HG02571 (cell line): ENCODE data around the gene KCNT2.

ENCODE experiments used
- ATAC-seq: cut with Tn5 transposase; IDR thresholded peaks from one replicate; pipeline ENCODE4 v1.9.1; 2021; ENCODE audit warnings: mild to moderate bottlenecking, moderate library complexity; ENCODE audit not compliant: unreplicated experiment

Gene KCNT2

DNA sequence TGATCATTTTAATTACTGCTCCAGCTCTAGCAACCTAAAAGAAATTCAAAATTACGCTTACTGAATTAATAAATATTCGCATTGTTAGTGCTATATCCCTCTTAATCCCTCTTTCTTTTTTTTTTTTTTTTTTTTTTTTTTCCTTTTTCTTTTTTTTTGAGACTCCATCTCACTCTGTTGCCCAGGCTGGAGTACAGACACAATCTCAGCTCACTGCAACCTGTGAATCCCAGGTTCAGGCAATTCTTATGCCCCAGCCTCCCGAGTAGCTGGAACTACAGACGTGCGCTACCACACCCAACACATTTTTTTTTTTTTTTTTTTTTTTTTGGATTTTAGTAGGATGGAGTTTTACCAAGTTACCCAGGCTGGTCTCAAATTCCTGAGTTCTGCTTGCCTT lies 157.1 kb downstream of the KCNT2 start:
- no peak for ATAC-seq

DNA sequence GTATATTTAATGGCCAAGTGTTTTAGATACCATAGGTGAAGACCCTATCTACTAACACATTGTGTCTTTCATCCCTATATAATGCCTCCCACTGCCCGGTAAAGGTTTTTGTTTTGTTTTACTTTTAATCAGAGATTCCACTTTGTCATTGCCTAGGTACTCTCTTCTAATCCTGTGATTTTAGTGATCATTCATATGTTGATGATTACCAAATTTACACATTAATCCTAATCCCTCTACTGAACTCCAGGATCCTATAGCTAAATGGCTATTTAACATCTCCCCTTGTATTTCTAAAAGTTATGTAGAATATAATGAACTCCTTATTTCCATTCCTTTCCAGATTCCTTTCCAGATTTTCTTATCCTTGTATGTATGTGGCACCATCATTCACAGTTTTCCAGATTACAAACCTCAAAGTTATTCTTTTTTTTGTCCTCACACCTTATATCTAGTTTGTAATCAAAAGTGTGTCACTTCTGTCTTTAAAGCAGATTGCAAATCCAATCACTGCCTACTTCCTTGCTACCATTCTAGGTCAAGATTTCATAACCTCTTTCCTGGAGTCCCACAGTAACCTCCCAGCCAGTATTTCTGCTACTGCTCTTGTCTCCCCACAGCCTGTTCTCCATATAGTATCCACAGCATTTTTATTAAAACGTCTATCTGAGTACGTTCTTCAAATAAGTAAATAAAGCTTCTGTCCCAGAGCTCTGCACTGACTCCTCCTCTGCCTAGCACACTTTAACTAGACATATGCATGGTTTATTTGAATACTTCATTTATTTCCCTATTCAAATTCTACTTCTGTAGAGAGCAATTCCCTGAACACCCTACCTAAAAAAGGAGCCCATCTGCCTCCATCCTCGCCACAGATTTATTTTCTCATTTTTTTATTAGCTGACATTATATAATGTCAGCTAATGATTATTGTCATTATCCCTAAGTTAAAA lies 157.8 kb downstream of the KCNT2 start:
- ATAC-seq = no peak

DNA sequence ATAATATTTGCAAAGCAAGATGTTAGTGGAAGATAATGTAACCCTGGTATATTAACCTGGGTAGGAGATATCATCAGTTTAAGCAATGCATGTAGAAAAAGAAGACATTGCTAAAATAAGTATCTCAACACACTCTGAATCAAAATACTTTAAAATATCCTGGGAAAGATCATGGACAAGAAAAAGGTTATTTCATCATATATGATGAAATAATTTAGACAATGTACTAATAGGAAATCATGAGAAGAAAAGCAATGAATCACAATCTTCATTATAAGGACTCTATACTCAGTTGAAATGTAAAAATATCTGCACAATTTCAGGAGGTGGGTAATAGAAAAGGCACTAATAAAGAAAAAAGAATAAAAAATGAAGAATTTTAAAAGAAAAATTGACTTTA lies 158.8 kb downstream of the KCNT2 start:
- ATAC-seq = no peak

DNA sequence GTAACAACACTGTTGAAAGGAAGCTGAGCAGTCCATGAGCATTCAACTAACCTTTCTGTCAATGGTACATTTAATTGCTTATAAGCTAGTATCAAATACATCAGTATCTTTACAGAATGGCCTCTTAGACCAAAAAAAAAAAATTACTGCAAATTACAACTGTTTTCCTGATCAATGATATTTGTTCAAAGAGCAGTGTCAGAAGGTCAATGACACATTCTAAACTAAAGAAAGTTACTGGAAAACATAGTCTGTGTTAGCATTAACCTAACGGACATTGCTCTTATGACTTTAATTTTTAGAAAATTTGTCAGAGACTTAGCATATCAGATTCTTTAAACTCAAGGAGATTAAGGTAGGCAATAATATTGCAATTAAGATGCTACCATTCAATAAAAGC lies 162.5 kb downstream of the KCNT2 start:
- ATAC-seq = no peak

DNA sequence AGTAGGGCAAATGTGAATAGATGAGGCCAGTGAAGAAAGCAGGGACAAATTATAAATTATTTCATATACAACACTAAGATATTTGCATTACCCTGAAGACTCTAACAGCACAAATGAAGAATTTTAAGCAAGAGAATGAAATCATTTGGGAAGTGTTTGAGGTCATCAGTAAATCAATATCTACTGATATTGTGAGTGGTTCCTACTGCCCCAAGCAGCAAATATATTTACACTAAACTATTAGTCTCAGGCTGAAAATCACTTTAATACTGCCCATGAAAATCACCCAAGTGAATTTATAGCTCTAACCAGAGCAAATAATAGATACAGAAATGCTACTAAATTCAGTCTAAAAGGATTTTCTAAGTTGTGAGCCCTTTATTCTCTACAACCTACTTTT lies 163.6 kb downstream of the KCNT2 start:
- no peak for ATAC-seq

DNA sequence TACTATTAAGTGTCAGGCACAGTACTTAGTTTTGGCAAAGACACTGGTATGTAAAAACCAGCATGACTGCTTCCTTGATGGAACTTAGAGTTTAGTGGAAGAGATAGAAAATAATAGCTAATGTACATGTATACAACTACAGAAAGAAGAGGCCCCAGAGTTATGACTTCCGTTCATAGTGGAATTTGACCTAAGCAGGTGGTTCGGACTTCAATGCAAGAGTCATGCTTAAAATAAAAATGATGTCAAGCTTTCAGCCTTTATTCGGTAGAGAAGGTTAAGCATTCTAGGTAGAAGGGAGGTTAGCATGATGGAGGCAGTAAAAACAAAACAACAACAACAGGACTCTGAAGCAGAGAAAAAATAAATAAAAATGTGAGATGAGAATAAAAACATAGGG lies 165.9 kb downstream of the KCNT2 start:
- no peak for ATAC-seq

DNA sequence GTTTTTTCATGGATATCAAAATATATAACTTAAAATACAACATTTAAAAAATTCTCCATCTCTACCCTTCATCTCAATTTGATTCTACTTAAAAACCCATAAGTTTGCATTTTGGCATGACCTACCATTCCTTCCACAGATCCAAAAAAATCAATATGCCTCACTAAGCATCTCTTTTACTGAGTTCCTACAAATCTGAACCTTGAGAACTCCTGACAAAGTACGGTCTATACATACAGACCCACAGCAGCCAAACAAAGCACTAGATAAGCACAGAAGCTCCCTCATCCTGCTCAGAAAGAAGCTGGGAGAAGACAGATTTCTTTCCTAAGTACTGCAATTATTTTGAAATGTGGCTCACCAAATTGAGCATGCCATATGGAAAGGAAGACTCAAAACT lies 167.5 kb downstream of the KCNT2 start:
- no peak for ATAC-seq

DNA sequence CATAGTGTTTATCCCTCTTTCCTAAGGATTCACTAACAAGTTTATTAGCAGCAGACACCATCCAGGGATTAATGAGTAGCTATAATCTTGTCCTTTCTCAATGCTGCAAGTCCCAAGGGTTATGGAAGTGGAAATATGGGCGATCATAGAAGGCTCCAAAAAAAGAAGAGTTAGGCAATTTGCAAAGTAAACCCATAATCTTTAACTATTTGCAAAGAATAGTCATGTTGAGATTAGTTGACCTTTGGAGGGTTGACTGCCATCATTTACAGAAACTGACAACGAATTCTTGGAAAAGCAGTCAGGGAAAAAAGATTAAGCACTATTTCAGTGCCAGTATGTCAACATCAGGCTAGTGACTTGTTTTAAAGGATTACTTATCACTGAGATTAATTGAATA lies 169.9 kb downstream of the KCNT2 start:
- ATAC-seq = no peak

DNA sequence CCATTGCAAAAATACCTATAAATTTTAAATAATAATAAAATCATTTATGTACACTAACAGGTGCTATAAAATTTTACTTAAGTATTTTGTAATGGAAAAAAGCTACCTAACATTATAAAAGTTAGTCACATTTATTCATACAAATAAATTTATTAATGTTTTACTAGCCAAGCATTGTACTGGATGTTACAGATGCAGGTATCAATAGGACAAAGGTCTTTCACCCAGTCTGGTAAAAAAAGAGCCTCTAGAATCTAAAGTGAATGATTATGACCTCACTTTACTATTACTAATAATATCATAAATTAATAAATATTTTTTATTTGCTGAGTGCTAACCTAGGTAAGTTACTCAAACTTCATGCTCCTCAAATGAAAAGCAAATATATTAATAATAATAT lies 170.6 kb downstream of the KCNT2 start:
- no peak for ATAC-seq

DNA sequence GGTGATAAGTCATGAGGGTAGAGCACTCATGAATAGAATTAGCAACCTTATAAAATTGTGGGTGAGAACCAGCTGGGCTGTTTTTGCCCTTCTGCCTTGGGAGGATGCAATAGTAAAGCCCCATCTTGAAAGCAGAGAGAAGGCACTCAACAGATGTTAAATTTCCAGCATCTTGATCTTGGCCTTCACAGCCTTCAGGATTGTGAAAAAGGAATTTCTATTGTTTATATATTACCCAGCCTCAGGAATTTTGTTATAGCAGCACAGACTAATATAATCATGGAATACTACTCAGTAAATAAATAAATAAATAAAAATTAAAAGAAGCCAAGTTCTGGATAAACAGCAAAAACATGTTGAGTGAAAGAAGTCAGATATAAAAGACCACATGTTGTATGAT lies 175.2 kb downstream of the KCNT2 start:
- no peak for ATAC-seq

DNA sequence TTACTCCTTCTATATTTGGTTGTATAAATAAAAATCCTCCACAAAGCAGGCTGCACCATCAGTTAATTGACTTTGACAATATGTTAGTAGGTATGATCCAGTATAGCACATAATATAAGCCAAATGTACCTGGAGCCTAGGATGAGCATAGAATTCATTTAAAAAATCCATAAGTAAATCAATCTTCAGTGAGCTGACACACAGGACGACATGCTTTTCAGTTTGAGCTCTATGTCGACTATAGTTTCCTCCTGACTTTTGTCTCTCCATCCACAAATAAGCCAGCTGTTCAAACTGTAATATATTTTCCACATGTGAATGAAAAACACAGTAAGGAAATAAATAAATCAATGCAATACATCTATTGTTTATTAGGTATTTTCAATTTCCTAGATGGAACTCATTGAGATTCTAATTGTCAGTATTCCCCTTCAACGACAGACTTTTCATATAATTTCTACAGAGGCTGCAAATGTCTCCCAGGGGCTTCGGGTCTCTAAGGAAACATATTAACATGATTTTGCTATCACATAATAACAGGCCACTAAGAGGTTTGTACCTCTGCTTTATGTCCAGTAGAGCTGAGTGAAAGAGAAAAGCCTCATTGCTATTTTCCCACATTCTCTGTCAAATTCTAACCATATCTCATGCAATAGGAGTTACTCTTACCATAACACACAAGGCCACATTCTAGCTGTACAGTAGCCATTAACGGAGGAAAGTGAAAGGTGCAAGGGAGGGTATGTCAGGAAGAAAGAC lies 180.1 kb downstream of the KCNT2 start:
- ATAC-seq = no peak

DNA sequence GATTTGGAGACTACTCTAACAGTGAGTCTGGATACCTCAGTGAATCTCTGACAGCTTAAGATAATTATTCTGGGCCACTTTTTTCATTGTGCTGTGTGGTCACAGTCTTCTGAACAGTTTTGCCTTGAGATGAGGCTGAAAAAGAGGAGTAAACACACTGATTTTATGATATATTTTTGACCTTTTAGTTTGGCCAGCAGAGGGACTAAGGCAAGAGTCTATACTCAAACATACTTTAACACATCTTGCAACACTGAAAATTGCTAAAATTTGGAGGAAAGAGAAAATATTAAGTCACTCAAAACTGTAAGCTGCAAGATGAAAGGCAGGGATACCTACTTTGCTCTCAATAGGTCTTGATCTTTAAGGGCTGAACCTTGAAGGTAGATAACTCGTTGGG lies 182.7 kb downstream of the KCNT2 start:
- ATAC-seq = no peak

DNA sequence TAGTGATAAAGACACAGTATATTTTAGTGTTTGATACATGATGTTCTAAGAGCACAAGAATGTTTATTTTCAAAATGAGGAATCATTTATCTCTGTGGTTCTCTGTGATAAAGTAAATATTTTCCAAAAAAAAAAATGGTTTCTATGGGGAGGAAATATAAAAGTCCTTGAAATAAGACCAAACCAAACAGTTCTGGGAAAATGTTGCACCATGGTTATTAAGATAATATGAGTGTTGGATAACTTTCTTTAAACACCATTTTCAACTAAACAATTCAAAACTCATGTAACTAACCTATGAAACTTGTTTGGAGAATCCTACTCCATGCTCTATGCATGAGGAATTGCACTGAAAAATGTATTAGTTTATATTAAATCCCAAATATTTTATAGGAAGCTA lies 184.6 kb downstream of the KCNT2 start:
- ATAC-seq = no peak

DNA sequence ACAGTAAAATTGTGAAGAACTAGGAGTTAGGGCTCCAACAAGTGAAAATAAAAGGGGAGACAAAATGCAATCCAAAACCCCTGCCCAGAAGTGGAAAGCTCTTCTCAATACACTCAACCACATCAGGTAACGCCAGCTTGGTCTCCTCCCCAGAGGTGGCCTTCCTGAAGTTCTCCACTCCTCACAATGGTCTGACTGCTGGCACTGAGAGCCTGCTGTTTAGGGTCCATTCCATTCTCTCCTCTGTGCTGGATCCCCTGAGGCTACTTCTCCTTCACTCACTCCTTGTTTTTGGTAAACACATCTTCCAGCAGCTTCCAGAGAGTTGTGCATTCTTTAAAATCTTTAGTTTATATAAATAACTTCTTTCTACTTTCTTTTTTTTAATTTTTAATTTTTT lies 189.5 kb downstream of the KCNT2 start:
- no peak for ATAC-seq

DNA sequence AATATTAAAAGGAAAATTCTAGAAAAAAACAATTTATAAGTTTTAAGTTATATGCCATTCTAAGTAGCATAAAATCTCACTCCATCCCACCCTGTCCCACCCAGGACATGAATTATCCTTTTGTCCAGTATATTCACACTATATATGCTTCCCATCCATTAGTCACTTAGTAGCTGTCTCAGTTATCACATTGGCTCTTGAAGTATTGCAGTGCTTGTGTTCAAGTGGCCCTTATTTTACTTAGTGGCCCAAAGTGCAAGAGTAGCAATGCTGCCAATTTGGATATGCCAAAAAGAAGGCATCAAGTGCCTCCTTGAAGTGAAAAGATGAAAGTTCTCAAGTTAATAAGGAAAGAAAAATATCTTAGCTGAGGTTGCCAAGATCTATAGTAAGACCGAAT lies 192.3 kb downstream of the KCNT2 start:
- ATAC-seq = no peak

DNA sequence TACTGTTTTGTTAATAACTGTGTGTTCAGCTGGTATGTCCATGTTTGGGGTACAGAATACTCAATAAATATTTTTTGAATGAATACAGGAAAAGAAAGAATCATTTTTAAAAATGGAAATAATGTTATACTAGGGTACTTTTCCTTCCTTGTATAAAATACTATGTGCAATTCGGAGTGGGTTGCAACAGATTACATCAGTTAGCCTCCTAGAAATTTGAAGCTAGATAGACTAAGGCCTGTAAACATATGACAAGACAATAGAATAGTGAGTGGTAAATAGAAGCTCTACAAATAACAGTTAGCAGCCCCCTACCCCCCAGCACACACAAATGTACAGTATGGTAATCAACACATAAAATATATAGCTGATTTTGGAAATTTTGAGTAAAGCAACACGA lies 195.9 kb downstream of the KCNT2 start:
- no peak for ATAC-seq

DNA sequence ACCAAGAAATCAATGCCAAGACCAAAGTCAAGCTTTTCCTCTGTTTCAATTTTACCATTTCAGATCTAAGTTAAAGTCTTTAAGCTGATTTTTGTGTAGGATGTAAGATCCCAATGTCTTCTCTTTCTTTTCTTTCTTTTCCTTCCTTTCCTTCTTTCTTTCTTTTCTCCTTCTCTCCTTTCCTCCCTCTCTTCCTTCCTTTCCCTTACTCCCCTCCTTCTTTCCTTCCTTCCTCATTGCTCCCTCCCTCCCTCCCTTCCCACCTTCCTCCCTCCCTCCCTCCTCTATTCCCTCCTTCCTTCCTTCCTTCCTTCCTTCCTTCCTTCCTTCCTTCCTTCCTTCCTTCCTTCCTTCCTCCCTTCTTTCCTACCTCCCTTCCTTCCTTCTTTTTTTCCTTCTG lies 197.5 kb downstream of the KCNT2 start:
- no peak for ATAC-seq

DNA sequence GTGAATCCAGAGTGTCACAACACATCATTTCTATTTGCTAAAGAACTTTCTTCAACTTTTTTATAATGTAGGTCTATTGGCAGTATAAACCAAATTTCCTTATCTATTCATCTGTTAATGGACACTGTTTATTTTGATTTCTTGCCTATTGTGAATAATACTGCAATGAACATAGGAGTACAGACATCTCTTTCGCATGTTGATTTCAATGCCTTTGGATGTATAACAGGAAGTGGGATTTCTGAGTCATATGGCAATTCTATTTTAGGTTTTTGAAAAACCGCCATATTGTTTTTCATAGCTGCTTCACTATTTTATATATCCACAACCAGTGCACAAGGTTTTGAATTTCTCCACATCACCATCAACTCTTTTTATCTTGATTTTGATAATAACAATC lies 198.7 kb downstream of the KCNT2 start:
- ATAC-seq = no peak

DNA sequence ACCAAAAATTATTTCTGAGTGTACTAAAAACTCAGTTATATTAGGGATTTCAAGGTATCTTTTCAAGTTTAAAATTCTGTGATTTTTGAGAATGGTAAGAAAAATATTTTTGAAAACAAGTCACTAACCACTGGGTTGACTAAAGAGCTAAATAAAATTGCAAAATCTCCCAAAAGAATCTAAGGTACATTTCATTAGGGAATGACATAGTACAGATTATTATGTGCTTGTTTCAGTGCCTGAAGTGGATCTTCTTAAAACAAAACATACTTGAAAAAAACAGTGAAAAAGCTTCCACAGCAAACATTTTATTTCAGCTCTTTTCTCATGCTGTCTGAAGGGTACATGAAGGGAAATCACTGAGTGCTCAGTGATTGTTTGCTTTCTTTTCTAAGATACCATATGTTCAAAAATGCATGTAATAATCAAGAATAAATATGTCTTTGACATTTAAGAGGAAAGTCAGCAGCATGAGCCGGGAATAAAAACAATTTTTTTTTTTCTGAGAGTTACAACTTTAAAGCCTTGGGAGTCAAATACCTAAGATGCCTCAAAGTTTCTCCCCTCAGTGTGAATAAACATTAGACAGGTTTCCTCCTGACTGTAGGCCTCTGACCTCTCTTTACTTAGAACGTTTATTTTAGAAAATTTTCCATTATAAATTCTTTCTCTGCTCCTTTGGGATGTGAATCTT lies 200.7 kb downstream of the KCNT2 start:
- no peak for ATAC-seq

DNA sequence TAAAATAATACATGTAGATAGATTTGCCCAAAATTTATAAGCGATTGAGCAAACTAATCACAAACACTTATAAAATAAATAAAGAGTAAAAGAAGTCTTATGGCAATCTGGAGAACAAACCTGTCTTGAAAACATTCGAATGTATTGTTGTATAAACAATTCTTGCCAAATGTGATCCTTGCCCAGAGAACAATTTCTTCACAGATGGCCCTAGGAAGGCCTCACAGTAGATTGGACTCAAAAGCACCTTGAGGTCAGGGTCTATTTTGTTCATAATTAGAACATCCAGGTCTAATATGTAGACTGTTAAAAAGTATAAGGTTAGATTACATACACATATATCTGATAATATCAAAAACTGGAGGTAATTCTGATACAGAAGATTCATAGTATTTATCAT lies 202.4 kb downstream of the KCNT2 start:
- no peak for ATAC-seq

DNA sequence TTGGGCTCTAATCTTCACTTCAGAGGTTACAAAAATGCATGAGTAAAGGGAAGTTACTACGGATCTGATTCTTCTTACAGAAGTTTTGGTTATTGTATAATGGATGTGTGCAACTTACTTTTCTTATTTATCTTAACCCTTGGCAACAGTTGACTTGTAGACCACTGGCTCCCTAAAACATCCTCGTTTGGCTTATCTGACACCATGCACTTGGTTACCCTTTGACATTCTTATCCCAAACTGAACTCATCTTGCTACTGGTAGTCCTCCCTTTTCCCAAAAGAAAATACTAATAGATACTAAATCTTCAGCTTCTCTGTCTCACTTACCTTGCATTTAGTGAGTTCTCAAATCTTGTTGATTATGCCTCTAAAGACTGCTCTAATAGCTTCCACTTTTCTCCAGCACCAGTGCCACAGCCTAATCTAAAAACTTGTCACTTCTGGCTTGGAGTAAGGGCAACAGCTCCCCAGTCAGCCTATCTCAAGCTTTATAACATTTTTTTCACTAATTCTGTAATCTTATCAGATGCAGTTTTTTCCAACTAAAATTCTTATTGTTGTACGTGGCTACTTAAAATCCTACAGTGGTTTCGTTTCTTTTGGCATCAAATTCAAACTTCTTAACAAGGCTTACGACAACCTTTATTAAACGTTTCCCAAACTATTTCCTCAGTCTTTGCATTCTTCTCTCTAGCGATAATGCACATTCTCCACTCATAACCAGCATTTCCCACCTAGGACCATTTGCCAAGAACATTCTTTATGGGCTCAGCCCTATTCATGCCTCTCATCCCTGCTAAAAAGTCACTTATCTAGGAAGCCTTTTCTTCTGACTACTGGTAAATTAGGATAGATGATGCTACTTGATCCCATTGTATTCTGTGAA lies 204.2 kb downstream of the KCNT2 start:
- no peak for ATAC-seq
